G401.6 (cell line): Measurements from ENCODE around the gene THRB.
"Not testable (repeated sequence)": the region's sequence is repeated elsewhere in the genome, so short reads cannot be mapped to it uniquely, and the experiment has no call there.

ENCODE experiments used
- FAIRE-seq: peaks from 2 replicates; lab custom pipeline; 2012; peaks lifted over from hg19 to GRCh38; lab: Jason Lieb, UNC

The THRB gene

GRCh38 chr3:24401090-24401810 lies 93.4 kb downstream of the THRB start:
- FAIRE-seq = no peak

GRCh38 chr3:24400450-24400849 lies 94.2 kb downstream of the THRB start:
- no peak for FAIRE-seq

GRCh38 chr3:24400015-24400414 lies 94.6 kb downstream of the THRB start:
- no peak for FAIRE-seq

GRCh38 chr3:24399614-24400013 lies 95.0 kb downstream of the THRB start:
- no peak for FAIRE-seq

GRCh38 chr3:24398712-24399111 lies 95.9 kb downstream of the THRB start:
- FAIRE-seq = not testable (repeated sequence)

GRCh38 chr3:24396338-24396737 lies 98.3 kb downstream of the THRB start:
- FAIRE-seq = no peak

GRCh38 chr3:24394754-24395153 lies 99.9 kb downstream of the THRB start:
- FAIRE-seq = no peak

GRCh38 chr3:24393316-24393715 lies 101.3 kb downstream of the THRB start:
- FAIRE-seq = no peak

- FAIRE-seq = no peak
Measured at GRCh38 chr3:24390169-24391130, 104.2 kb downstream of the THRB start.

- FAIRE-seq = no peak
Measured at GRCh38 chr3:24389108-24390090, 105.3 kb downstream of the THRB start.

- no peak for FAIRE-seq
Measured at GRCh38 chr3:24388611-24389010, 106.0 kb downstream of the THRB start.

- no peak for FAIRE-seq
Measured at GRCh38 chr3:24388159-24388558, 106.5 kb downstream of the THRB start.

GRCh38 chr3:24387493-24387892 lies 107.2 kb downstream of the THRB start:
- FAIRE-seq = no peak

GRCh38 chr3:24387000-24387399 lies 107.7 kb downstream of the THRB start:
- FAIRE-seq = no peak

- no peak for FAIRE-seq
Measured at GRCh38 chr3:24386458-24386857, 108.2 kb downstream of the THRB start.

- no peak for FAIRE-seq
Measured at GRCh38 chr3:24385012-24385615, 109.5 kb downstream of the THRB start.

GRCh38 chr3:24382647-24383046 lies 112.0 kb downstream of the THRB start:
- no peak for FAIRE-seq

- FAIRE-seq = no peak
Measured at GRCh38 chr3:24379936-24380335, 114.7 kb downstream of the THRB start.

GRCh38 chr3:24378313-24378712 lies 116.3 kb downstream of the THRB start:
- FAIRE-seq = no peak

- FAIRE-seq = no peak
Measured at GRCh38 chr3:24377218-24377993, 117.2 kb downstream of the THRB start.

- FAIRE-seq = no peak
Measured at GRCh38 chr3:24375947-24376384, 118.7 kb downstream of the THRB start.
